Measurements from ENCODE around the gene STK32B.
"Not testable (repeated sequence)": the region's sequence is repeated elsewhere in the genome, so short reads cannot be mapped to it uniquely, and the experiment has no call there.

Gene STK32B

DNA sequence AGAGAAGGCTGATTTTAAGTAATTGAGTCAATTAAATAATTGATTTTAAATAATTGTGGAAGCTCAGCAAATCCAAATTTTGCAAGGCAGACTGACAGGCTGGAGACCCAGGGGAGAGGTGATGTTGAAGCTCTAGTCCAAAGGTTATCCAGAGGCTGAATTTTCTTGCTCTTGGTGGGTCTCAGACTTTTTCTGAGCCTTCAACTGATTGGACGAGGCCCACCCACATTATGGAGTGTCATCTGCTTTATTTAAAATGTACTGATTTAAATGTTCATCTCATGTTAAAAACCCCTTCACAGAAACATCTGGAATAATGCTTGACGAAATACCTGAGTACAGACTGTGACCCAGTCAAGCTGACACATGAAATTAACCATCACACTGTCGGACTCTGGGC lies 20.4 kb upstream of the STK32B start:
- no peak for DNase-seq (ENCODE audit: low spot score)

DNA sequence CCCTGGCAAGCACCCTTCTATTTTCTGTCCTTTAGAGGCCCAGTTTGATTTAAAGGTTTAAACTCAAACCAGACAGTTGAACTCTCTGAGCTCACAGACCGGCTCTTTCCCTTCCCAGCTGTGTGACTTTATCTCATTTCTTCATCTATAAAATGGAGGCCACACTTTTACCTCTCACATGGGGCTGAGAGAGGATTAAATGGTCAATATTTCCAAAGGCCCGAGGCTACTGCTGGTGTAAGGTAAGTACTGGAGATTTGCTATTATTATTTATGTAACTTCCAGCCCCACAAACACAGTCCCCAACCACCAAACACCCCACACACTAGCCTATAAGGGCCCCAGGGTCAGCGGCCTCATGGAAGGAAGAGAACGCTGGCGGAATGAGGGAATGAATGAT lies 18.5 kb upstream of the STK32B start:
- DNase-seq (ENCODE audit: low spot score): no peak

DNA sequence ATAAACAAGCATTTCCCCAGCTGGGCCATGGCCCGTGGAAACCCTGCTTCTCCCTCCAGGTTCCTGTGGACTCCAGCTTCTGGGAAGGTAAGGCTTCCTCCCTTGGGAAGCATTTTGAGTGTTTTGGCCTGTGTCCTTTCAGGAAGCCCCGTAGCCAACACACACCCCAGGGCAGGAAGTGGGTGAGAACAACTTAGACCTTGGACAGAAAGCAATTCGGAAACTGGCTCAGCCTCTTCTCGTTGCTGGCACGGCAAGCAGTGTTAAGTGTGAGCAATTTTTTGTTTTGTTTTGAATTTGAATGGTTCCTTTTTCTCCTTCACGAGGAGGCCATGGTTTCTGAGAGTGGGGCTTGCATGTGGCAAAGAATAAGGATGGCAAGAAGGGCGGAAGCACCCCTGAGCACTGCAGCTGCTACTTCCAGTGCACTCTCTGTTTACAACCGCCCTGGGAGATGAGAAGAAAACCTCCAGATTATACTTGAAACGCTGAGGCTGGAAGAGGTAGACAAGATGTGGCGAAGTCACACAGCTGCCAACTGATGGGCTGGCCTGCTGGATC lies 17.9 kb upstream of the STK32B start:
- DNase-seq (ENCODE audit: low spot score): peak; percentile 21

DNA sequence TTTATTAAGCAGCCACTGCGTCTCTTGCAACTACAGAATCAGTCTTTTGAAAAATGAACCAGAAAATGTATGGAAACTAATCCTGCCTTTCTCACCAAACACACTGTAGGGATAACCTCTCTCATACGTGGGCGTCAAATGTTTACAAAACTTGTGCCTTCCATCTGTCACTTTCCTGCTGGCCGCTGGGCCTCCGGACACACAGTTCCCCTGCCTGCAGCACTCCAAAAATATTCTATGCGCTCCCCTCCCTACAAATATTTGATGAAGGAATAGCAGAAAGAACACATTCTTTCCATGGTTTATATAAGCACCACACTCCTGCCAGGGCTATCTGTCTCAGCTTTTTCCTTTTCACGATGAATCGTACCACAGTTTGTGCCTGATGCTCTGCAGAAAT lies 17.1 kb upstream of the STK32B start:
- no peak for DNase-seq (ENCODE audit: low spot score)

DNA sequence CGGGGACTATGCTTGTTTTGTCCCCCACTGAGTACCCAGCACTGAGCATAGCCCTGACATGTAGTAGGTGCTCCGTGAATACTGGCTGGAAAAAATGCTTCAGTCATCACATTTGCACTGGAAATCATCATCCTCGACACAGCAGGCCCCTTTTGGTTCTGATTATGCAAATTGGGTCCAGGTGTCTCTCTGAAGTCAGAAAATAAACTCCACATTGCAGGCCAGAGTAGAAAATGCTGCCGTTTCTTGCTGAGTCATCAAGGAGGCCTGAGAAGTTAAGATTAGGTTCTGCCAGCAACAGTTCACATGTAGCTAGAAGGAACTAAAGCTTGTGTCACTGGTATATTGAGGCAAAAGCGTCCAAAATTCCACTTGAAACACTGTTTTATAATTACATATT lies 15.0 kb upstream of the STK32B start:
- peak; percentile 43 for DNase-seq (ENCODE audit: low spot score)

DNA sequence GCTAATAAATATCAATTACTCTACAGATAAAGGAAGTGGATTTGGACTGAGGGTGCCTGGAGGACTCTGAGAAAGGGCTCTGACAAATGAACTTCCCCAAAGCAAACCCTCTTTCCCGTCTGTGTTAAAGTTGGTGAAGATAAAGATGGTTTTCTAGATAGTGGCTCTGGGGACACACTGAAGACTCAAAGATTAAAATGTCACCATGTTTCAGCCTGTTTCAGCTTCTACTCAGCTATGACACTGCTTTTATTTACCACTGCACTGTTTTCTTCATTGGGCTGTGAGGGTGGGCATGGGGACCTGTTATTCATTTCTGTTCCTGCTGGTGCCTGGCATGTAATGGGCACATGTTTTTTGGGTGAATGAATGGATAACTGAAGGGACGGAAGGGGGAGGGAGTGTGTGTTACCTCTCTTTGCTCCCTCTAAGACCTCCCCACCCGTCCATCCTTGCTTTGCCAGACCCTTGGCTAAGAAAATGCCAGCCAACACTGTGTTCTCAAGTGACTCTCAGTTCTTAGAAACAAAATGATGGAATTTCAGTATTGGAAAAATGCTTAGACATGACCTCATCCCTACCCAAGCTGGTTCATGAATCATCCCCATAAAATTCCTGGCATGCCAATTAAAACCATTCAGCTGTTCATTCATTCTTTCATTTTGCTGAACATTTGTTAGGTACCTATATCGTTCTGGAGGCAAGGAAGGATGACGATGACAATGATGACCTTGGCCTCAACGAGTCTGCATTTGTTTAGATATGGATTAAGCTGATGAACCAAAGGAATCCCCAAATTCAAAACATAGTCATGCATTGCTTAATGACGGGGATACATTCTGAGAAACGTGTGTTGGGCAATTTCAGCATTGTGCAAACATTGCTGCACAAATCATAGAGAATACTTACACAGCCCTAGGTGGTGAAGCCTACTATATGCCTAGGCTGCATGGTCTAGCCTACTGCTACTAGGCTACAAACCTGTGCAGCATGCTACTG lies 13.4 kb upstream of the STK32B start:
- DNase-seq (ENCODE audit: low spot score): peak; percentile 86

DNA sequence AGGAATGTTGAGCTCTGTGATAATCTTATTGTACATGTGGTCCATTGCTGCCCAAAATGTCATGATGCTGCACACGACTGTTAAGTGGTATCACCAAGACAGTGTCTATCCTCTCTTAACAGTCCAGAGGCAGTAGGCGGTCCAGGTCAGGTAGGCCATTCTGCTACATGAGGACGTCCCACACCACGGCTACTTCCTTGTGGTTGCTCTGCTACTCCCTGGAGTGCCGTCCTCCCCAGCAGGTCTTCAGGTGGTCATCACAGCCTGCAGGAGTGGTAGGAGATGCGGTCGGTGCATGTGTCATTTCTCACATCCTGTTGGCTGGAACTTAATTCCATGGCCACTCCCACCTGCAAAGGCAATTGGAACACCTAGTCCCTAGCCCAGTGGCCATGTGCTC lies 11.5 kb upstream of the STK32B start:
- no peak for DNase-seq (ENCODE audit: low spot score)

DNA sequence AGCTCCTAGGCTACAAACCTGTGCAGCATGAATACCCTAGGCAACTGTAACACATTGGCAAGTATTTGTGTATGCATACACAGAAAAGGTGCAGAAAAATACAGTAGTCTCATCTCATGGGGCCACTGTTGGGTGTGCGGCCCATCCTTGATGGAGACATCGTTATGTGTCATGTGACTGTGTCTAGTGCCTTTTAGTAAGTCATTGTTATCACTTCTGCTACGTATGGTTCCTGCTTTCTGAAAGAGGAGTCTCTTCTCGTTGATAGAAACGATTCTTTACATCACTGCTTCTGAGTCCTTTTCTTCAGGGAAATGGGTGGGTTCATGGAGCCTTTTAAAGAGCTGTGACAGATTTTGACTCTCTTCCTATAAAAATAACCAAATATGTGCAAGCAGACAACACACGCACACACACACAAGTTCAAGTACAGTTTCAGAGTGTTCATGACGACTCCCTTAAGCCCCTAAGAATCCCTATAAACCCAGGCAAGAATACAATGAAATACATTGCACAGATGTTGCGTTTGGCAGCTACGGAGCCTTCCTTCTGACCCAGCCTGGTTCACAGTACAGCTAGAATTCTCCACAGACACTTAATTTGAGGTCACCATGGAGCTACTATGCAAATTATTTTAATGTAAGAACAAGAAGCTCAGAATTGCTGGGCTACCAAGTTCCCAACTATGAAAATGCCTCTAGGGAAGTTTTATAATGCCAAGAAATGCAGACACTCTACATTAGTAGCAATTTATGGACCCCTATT lies 10.2 kb upstream of the STK32B start:
- DNase-seq (ENCODE audit: low spot score): no peak

DNA sequence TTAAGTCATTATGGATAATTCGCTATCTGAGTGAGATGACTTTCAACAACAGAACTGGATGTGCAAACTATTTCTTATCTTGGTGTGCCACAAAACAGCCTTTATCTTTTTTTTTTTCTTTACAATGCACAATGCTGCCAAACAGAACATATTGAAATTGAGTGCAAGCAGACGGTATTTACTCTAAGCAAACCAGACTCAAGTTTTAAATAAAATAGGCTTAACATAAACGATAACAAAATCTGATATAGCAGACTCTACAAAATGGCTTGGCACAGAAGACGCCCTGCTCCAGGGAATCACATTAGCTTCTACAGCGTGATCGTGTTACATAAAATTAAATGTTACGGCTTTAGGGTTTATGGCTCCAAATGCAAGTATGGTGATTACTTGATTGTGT lies 9.6 kb upstream of the STK32B start:
- no peak for DNase-seq (ENCODE audit: low spot score)

DNA sequence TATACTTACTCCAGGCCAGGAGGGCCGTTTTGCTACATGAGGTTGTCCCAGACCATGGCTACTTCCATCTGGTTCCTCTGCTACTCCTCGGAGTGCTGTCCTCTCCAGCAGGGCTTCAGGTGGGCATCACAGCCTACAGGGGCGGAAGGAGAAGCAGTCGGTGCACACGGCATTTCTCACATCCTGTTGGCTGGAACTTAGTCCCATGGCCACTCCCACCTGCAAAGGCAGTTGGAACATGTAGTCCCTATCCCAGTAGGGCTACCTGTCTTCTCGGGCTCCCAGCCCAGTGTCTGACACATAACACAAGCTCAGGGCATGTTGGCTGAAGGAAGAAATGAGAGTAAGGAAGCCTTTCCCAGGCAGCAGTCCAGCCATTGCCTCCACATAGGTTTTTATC lies 7.7 kb upstream of the STK32B start:
- no peak for DNase-seq (ENCODE audit: low spot score)

DNA sequence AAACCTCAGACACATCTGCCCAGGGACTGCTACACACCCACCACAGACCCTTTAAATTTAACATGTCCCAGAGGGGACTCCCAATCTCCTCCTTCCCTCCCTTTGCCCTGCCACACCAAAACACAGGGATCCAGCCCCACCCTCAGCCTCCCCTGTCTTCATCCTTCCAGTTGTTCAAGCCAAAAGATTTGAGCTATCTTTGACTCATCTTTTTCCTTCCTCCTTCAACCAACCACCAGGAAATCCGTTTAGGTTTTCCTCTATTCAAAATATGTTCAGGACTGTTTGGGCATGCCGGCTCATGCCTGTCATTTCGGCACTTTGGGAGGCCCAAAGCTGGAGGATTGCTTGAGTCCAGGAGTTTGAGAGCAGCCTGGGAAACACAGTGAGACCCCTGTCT lies 6.9 kb upstream of the STK32B start:
- no peak for DNase-seq (ENCODE audit: low spot score)

DNA sequence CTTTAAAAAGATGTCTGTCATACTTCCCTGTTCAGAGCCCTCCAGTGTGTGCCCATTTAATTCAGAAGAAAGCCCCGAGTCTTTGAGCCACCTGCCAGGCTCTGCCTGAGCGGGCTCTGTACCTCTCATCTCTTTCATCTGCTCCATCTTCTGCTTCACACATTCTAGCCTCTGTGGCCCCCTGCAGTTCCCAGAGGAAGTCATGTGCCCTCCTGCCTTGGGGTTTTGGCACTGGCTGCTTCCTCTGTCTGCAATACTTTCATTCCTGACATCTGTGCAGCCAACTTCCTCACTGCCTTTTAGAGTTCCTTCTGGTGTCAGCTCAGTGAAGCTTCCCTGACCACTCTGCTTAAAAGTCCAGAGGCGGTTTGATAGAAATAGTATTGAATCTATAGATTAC lies 6.2 kb upstream of the STK32B start:
- DNase-seq (ENCODE audit: low spot score): peak; percentile 25

DNA sequence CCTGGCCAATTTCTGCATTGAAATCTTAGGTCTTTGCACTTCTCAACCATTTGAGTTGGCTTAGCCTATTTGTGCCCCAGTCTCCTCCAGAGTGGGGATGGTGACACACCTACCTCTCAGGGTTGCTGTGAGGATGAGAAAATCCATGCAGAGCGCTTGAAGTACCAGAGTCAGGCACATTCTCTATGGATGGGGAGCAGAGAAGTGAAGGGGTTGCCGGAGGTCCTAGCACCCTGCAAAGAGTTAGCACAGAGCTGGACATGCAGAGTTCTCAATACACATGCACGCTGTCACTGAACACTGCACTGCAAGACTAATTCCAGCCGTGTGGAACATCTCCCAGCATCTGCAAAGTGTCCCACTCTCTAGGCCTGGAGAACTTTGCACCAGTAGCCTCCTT lies 2.6 kb upstream of the STK32B start:
- DNase-seq (ENCODE audit: low spot score): no peak

DNA sequence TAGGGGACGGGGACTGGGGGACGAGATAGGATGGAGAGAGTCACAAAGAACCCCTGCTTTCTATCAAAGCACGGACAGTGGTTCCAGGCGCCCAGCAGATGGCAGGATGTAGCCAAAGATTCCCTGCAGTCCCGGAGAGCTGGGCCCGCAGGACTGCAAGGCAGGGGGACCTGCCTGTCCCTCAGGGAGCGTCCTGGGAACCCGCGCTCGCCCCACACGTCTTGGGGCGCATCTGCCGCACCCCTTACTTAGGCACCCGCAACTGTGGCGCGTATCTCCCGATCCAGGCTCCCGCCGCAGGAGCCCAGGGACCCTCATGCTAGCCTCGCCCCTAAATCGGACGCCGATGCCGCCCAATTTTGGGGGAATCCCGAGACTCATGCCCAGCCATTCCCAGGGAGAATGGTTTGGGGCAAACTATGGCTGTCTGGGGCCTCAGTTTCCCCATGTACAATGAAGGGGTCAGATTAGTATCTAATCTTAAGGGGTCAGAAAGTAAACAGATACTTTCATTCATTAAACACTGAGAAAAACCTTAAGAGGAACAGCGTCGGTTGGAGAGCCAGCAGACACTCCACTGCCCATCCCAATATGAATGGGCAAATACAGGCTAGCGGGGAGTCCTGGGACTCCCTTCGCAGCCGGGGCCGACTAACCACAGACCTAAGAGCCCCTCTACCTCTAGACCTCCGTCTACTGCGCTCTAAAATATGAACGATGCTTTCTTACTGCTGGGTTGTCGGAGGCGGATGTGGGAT lies 581 bp upstream of the STK32B start:
- peak; percentile 91 for DNase-seq (ENCODE audit: low spot score)

DNA sequence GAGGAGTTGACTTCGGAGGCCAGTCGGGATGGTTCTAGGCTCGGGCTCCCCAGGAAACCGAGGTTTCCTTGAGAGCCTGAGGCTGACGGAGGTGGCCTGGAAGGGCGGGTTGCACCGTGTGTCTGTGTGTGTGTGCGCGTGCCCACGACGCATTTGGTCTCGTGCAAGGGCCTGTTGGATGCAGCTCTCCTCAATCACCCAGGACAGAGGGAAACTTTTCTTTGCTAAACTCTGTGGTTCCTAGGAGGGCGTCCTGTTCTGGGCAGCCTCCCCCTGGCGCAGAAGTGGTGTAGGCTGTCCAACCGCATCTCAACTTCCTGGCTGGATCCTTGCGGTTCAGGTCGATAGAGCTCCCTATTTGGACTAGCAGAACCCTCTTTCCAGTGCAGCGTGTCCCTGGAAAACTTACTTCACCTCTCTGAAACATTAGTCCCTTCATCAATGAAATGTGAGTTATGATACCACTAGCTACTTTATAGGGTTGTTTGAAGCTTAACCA lies 973 bp downstream of the STK32B start:
- DNase-seq (ENCODE audit: low spot score): peak; percentile 30

DNA sequence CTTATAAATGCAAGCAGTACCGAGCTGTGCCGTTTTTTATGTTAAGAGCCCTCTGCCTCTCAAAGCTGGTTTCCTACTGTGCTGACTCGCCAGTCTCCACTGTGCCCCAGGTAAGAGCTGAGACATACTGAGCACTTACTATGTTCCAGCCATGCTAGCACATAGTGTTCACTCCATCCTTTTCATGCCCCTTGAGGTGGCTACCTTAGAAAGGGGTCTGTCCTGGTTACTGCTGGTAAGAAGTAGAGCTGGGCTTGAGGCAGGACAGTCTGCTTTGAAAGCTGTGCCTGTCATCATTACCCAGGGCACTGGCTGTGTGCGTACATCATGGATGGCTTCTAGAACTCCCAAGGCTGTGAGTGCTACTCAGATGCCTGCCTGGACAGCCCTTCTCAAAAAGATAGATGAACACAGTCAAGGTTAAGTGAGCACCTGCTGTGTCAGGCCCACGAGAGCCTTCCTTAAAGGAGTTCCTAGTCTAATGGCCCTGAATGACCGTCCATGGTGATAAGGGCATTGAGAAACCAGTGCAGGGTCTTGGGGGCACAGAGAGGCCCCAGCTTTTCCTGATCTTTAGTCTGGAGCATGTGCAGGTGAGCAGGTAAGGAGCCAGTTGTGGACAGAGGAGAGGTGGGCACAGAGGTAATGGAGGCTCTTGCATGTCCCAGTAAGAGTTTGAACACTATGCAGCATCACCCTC lies 1.6 kb downstream of the STK32B start:
- DNase-seq (ENCODE audit: low spot score): no peak

DNA sequence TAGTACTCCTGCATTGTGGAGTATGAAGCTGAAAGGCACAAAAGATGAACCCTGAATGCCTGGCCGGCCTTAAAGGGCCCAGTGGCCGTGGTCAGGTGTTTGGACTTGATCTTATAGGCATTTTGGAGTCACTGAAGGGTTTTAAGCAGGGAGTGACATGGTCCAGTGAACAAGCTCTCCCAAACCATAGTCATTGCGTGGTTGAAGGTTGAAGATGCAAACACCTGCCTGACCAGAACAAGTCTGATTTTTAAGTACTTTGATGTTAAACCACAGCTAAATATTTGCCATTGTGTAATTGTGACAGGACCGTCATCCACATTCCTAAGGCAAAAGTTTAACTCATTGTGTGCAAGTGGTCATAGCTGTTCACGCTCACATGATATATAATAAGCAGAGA lies 3.3 kb downstream of the STK32B start:
- no peak for DNase-seq (ENCODE audit: low spot score)

DNA sequence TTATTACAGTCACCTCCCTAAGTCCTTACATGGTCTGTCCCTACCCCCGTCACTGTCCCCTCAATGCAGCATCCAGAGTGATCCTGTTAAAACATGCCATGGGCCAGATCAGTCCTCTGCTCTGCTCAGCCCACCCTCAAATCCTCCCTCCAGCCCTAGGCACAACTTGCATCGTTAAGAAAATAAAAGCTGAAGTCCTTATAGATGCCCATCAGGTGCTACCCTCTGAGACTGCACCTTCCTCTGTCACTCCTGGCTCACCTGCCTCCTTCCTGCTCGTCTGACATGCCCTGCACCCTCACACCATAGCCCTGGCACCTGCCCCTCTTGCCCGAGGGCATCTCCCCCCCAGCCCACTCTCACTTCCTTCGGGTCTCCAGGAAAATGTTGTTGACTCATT lies 4.1 kb downstream of the STK32B start:
- no peak for DNase-seq (ENCODE audit: low spot score)

DNA sequence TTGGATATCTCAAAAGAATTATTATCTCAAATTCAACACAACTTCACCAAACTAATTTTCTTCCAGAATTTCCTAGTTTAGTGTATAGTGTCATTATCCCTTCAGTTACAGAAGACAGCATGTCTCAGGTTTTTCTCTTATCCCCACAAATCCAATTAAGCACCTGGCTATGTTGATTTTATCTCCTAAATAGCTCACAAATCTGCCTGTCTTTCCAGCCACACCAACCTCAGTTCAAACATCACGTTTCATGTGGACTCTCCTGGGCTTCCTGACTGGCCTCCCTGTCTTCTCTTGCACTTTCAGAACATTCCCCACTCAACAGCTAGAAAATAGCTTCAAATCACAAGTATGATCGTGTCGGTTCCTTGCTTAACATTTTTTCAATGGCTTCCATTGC lies 14.8 kb downstream of the STK32B start:
- no peak for DNase-seq (ENCODE audit: low spot score)

DNA sequence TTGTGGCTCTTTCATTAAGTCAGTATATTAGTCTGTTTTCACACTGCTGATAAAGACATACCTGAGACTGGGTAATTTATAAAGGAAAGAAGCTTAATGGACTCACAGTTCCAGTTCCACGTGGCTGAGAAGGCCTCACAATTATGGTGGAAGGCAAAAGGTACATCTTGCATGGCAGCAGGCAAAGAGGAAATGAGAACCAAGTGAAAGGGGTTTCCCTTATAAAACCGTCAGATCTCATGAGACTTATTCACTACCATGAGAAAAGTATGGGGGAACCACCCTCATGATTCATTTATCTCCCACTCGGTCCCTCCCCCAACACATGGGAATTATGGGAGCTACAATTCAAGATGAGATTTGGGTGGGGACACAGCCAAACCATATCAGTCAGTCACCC lies 15.7 kb downstream of the STK32B start:
- DNase-seq (ENCODE audit: low spot score): not testable (repeated sequence)

DNA sequence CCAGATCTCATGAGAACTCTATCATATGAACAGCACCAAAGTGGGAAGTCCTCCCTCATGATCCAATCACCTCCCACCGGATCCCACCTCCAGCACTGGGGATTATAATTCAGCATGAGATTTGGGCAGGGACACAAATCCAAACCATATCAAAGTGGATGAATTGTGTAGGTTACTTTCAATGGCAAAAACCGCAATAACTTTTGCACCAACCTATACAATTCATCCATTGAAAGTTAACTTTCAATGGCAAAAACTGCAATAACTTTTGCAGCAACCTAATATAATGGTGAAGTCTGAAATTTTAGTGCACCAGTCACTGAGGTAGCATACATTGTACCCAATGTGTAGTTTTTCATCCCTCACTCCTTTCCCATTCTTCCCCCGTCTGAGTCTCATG lies 16.6 kb downstream of the STK32B start:
- no peak for DNase-seq (ENCODE audit: low spot score)
